Measurements from ENCODE around the gene DDTL.
"Not testable (repeated sequence)": the region's sequence is repeated elsewhere in the genome, so short reads cannot be mapped to it uniquely, and the experiment has no call there.

DDTL gene

DNA sequence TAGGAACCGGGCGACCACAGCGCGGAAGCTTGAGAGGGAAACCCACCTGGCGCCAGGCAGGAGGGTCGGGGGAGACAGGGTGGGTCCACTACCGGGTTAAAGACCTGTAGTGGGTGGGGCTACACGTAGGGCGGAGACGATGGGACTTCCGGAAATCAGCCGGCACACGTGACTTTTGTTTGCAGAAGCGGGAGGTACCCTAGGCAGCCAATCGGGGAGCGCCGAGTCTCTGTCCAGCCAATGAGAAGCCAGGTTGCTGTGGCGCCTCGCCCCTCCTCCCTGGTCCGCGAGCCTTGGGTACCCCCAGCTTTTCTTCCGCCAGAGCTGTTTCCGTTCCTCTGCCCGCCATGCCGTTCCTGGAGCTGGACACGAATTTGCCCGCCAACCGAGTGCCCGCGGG lies at the start of gene DDTL:
Gene DDTL, plus strand, starts transcription at position 321 of the 400 bp plus-strand sequence. Its CDS starts 27 bp downstream, at position 348.
- not testable (repeated sequence) for DNase-seq

DNA sequence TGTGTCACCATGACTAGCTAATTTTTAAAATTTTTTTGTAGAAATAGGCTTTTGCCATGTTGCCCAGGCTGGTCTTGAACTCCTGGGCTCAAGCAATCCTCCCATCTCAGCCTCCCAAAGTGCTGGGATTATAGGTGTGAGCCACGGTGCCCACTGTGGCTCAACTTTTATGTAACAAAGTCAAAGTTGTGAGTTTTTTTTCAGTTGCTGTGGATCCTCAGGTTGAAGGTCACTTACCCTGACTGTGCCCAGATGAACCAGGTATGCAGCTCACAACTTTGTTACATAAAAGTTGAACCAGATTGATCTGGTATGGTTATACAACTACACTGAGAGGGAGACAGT lies 46.4 kb upstream of the DDTL start:
- not testable (repeated sequence) for DNase-seq

DNA sequence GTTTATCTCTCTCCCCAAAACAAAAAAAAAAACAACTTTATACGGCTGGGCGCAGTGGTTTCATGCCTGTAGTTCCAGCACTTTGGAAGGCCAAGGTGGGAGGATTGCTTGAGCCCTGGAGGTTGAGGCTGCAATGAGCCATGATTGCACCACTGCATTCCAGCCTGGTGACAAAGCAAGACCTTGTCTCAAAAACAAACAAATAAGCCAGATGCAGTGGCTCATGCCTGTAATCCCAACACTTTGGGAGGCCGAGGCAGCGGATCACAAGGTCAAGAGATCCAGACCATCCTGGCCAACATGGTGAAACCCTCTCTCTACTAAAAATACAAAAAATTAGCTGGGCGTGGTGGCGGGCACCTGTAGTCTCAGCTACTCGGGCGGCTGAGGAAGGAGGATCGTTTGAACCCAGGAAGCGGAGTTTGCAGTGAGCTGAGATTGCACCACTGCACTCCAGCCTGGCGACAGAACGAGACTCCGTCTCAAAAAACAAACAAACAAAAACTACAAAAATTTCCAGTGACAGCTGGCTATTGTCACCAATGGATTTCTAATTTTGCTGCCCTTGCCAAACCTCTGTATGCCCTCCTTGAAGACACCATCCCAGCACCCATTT lies 45.0 kb upstream of the DDTL start:
- DNase-seq = peak; percentile 73

DNA sequence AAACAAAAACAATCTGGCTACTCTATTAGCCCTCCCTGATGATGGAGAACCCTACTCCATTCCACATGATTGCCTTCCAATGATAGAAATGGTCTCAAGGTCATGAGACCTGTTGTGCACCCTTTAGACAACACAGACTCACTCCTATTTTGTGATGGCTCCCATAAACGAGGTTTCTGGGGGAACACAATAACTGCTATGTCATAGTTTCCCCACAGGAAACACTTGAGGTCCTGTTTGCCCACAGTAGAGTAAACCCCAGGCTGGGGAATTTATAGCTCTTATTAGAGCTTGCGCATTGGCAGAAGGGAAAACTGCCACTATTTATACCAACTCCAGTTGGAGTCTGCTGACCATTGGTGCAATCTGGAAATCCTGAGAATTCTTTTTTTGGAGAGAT lies 43.8 kb upstream of the DDTL start:
- peak; percentile 0 for DNase-seq

DNA sequence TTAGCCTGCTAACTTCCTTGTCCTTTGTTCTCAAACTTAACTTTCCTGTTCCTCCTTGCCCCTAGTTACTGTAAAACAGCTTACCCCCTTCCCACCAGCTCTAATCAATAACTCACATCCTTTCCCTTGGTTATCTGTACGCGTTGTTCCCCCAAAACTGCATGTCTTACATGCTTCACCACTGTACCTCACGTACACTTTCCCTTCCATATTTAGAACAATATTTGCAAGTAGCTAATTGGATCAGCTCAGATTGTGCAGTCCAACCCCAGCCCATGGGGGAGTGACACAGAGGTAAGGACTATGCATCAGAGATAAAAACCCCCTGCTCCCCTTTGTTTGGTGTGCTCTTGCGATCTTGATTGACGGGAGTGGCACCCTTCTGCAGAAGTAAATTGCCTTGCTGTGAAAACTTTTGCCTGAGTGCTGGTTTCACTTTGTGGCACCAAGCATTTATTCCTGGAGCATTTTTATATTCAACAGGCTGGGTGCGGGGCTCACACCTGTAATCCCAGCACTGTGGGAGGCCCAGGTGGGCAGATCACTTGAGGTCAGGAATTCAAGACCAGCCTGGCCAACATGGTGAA lies 41.6 kb upstream of the DDTL start:
- peak; percentile 0 for DNase-seq

DNA sequence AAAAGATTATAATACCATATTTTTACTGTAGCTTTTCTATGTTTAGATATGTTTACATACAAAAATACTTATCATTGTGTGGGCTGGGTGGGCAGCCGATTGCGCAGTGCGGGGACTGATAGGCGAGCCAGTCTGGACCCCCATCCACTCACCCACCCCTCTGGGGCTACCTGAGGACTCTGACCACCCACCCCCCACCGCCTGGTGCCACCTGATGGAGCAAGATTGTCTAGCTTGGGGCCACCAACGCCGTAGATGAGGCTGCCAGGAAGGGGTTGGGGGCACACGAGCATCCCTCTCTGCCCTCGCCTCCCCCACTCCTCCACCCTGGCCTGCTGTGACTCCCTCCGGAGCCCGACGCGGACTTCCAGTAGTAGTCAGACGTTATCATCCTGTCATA lies 40.1 kb upstream of the DDTL start:
- no peak for DNase-seq

DNA sequence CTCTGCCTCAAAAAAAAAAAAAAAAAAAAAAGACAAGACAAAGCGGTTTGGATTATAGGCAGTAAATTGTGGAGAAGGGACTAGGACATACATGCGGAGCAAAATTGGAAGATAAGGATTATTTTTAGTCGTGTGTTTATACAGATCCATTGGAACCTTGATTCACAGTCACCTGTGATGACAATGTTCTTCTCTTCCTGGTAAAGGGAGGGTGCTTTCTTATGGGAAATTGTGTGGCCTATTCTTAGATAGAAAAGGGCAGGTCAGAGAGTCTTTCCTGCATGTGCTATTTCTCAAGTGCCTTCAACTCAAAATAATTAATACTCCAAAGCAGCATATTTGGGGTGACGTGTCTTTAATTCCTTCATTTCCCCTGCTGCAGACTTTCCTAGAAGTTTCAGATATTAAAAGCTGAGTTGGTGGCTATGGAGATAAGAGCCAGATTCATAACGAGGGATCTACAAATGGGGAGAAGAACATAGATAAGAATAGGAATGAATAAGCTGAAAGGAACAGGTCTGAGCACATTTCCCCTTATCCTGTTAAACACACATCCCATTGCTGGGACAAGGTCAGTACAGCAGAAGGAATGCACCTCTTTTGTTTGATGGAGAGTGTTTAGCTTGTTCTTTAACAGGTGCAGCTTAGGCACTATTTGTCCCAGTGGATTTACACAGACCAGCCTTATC lies 28.2 kb upstream of the DDTL start:
- no peak for DNase-seq

DNA sequence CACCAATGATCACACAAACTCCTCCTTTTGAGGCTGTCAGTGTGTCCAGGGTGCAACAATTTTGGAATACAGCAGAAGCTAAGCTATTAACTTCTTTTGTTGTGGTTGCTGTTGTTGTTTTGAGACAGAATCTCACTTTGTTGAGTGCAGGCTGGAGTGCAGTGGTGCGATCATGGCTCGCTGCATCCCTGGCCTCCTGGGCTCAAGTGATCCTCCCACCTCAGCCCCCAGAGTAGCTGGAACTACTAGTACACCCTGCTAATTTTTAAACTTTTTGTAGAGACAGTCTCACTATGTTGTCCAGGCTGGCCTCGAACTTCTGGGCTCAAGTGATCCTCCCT lies 27.7 kb upstream of the DDTL start:
- no peak for DNase-seq

DNA sequence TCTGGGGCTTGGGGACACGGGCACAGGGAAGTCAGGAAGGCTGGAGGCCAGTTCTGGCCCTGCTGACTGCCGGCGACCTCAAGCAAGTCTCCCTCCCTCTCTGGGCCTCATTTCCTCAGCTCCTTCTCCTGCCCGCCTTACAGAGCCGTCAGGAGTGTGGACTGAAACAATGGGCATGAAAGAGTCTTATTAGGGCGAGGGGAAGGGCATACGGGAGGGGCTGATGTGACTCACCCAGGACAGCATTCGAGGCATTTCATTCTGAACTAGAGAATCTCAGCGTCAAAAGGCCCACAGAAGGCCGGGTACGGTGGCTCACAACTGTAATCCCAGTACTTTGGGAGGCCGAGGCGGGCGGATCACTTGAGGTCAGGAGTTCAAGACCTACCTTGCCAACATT lies 26.5 kb upstream of the DDTL start:
- not testable (repeated sequence) for DNase-seq

DNA sequence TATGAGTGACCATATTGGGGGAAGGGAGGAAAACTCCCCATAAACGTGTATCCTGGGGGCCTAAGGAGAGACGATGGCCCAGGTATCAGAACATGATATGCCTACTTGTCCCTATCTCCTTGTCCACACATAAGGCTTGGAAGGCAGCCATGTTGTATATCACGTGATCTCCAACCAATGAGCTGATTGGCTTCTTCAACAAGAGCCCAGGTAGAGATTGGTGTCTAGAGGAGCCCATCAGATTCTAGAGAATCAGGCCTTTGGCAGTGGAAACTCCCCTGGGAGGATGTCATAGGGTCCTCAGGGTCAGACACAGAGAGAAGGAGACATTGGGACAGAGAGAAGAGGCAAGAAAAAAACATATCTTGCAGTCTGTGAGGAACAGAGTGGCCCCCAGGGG lies 19.3 kb upstream of the DDTL start:
- DNase-seq = not testable (repeated sequence)

DNA sequence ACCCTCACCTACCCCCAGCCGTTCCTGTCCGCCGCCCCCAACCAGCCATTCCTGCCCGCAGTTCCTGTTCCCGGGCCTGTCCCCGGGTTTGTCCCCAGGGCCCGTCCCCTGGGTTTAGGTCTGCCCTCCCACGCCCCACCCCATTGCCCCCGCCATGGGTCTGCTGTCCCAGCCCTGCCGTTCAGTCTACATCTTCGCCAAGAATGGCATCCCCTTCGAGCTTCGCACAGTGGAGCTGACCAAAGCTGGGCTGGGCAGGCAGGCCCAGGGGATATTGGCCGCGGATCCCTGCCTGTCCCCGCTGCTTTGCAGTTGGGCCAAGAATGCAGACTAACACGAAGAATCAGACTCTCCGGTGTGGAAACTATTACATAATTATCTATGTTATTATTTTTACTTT lies 16.9 kb upstream of the DDTL start:
- DNase-seq = not testable (repeated sequence)

DNA sequence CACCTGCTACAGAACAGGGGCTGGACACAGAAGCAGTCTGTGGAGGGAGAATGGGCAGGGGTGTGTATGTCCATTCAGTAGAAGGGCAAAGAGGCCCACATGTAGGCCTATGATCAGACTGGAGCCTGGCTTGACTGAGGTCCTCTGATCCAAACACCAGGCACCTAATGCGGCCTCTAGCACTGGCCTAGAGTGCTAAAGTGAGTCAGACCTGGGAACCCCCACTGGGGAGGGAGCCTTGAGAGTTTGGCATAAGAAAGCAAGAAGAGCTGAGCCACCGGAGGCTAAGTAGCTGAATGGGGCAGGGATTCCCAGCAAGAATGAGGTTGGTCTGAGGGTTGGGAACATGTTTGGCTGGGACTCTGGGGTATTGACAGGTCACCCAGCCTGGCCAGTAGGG lies 15.3 kb upstream of the DDTL start:
- peak; percentile 25 for DNase-seq

DNA sequence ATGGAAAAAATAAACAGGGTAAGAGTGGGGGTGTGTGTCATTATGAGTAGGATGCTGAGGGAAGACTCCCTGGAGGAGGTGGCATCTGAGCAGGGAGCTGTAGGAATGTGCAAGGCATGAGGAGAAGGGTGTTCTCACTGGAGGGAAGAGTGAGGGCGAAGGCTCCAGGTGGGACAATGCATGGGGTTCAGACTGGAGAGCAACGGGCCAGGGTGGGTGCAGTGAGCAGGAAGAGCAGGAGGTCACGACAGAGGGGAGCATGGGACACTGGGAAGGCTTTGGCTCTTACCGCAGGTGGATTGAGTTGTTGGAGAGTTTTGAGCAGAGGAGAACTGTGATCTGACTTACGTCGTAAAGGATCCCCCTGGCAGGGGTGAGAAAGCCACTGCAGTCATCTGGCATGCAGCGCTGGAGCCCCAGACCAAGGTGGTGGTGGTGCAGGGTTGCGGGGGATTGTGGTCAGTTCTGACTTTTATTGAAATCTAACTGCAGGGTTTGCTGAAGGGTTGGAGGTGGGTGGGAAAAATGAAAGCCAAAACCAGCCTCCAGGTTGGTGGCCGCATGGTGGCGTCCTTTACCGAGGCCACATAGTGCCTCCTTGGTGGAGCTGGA lies 13.8 kb upstream of the DDTL start:
- DNase-seq = not testable (repeated sequence)

DNA sequence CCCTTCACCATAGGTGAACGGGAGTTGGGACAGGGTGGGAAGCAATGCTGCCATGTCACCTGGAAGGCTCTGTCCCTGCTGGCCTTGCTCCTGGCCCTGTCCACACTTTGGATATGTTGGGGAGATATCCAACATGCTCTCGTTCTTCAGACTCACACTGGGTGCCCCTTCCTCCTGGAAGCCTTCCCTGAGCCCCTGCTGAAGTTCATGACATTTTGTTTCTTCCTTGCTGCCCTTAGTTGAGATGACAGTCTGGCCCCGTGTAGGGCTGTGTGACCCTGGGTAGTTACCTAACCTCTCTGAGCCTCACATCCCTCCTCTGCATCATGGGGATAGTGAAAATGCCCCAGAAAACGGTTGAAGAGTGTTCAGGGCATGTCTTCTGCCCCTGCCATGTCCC lies 13.2 kb upstream of the DDTL start:
- not testable (repeated sequence) for DNase-seq

DNA sequence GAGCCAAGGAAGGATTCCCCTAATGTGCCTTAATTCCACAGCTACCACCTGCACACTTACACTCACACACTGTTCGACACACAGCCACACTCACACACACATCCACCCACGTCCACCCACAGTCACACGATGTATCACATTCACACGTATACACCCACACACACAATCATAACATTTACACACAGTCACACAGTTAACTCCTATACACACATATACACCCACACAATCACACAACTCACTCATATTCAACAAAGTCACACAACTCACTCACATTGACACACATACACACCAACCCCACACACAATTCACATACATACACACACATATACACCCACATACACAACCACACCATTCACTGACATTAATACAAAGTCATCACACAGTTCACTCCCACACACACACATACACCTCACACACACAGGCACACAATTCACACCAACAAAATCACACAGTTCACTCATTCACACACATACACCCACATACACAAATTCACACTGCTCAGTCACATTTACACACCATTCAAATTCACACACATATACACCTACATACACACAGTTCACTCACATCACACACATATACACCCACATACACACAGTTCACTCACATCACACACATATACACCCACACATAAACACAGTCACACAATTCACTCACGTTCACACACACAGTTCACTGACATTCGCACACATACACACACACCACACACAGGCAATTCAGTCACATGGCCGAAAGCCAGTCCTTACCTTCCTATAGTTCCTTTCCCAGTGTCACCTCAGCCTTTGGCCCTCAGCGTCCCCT lies 12.3 kb upstream of the DDTL start:
- DNase-seq = not testable (repeated sequence)

DNA sequence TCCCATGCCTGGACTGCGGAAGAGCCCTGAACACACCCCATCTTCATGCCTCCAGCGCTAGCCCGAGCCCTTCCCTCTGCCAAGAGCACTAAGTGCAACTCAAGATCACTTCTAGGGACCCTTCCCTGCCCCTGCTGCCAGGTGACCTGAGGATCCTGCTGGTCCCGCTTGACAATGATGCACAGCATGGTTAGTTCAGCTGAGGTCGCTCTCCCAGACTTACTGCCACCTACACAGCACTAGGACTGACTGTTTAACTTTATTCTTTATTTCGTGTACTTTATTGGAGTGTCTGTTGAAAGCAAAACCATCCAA lies 11.7 kb upstream of the DDTL start:
- not testable (repeated sequence) for DNase-seq

DNA sequence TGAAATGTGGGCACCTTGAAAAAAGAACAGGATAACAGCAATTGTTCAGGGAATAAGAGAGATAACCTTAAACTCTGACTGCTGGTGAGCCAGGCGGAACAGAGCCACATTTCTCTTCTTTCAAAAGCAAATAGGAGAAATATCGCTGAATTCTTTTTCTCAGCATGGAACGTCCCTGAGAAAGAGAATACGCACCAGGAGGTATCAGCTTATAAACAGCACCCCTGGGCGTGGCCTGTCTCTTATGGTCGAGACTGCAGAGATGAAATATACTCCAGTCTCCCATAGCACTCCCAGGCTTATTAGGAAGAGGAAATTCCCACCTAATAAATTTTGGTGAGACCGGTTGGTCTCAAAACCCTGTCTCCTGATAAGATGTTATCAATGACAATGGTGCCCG lies 10.8 kb upstream of the DDTL start:
- not testable (repeated sequence) for DNase-seq

DNA sequence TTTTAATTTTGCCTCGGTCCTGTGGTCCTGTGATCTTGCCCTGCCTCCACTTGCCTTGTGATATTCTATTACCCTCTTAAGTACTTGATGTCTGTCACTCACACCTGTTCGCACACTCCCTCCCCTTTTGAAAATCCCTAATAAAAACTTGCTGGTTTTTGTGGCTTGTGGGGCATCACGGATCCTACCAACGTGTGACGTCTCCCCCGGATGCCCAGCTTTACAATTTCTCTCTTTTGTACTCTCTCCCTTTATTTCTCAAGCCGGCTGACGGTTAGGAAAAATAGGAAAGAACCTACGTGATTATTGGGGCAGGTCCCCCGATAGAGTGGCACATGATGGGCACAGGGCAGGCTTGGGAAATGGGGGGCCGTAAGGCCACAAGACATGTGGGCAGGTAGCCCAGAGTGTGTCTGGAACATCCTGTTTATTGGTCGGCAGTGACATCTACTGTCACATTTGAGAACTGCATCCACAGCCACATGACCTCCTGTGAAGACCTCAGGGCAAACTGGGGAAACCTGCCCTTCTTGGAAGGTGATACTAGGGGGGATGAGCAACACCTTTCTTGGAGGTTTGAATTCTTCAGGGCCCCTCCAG lies 10.3 kb upstream of the DDTL start:
- peak; percentile 67 for DNase-seq

DNA sequence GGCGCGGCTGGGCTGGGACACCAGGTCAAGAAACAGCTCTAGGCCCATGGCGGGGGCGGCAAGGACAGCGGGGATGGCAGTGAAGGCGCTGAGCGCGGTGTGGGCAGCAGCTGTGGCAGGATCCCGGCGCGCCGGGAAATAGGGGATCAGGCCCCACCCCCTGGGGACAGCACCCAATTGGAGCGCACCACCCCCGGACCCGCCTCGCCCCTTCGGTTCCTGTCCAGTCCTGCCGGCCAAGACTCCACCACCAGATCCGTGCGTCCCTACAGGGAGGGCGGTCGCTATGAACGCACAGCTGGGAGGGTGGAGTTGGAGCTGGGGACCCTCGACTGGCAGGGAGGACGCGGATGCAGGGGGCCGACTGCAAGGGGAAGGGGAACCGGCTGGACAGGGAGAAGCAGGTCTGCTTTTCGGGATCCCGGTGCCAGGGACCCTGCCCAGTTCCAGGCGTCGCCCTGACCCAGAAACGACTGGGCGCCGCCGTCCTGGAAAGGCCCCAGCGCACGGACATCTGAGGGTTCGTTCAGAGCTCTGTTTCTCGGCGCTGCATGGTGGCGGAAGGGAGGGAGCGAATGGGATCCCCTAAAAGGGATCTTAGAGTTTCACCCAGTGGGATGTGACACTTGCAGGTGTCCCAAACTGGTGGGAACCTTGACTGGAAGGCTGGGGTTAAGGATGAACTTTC lies 5.5 kb upstream of the DDTL start, which contains the start of gene GSTT2B:
Gene GSTT2B, minus strand, starts transcription at position 112 of the 688 bp plus-strand sequence. Its CDS starts 64 bp downstream, at position 48.
- not testable (repeated sequence) for DNase-seq

DNA sequence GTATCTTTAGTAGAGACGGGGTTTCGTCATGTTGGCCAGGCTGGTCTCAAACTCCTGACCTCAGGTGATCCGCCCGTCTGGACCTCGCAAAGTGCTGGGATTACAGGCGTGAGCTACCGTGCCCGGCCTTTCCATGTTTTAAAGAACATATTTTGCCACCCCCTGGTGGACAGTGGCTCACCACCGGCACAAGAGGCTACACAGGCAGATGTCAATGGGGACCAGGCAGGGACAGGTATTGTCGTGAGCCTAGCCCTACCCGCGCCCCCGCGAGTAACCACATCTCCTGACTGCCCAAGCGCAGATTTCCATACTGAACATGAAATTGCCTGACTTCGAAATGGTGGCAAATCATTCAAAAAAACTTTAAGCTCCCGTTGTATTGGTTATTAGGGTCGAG lies 594 bp upstream of the DDTL start:
- not testable (repeated sequence) for DNase-seq

DNA sequence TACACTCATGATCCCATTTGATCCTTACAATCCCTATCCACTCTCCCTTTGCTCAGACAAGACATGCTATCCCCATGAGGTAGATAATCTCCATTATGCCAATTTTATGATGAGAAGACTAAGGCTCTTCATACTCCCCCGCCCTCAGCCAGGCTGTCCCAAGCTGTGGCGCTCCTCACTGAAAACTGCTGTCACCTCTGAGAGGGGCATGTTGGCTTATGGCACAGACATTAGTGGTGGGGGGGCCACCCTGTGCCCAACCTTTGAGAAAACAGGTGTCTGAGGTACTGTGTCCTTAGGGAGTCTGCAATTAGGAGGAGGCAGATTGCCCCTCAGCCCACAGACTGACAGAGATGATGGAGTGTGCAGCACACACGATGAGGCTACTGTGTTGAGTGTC lies 2.4 kb downstream of the DDTL start:
- no peak for DNase-seq

DNA sequence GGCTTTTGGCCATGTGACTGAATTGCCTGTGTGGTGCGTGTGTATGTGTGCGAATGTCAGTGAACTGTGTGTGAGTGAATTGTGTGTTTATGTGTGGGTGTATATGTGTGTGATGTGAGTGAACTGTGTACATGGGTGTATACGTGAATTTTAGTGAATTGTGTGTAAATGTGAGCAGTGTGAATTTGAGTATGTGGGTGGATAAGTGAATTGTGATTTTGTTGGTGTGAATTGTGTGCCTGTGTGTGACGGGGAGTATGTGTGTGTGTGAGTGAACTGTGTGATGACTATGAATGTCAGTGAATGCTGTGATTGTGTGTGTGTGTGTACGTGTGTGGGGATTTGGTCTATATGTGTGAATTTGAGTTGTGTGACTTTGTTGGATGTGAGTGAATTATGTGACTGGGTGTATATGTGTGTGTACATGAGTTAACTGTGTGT lies 3.5 kb downstream of the DDTL start:
- no peak for DNase-seq
